ENCODE data around the gene DRD5.

The DRD5 gene

DNA sequence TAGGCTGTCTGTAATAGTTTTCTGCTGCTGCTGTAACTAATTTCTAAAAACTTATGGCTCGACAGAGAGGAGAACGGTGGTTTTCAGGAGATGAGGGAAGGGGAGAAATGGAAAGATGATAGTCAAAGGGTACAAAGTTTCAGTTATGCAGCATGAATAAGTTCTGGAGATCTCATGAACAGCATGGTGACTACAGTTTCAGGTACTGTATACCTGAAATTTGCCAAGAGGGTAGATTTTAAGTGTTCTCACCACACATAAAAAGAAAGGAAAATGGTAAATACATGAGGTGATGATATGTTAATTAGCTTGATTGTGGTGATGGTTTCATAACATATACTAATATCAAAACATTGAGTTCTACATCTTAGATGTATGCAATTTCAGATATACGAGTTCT, 34.9 kb downstream of the DRD5 start:
- DNase-seq (ENCODE audit: low read depth): no peak

DNA sequence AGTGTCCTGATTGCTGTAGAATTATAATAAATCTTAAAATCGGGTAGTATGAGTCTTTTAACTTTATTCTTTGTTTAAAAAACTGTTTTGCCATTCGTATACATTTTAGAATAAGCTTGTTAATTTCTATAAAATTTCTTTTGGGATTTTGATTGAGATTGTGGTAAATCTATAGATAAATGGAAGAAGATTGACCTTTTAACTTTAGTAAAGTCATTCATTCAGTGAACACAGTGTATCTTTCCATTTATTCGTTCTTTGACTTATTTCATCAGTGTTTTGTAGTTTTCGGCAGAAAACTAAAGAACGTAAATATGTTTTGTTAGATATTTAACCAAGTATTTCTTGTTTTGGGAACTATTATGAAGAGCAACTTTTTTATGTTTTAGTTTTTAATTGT, 38.9 kb downstream of the DRD5 start:
- DNase-seq (ENCODE audit: low read depth): no peak

DNA sequence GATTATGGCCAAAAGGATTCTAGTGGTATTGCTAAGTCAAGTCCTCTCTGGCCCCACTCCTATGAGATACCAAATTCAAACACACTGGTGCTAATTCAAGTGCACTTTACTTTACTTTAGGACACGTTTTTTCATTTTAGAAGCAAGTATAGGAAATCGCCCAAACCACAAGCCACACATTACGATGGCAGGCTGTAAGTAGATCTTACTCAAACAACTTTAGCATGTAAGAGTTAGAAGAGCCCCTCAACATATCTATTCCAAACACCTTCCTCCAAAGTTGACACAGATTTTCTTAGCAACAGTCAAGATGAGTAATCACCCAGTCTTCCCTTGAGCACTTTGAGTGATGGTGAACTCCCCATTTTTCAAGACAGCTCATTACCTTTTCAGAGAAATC, 43.6 kb downstream of the DRD5 start:
- no peak for DNase-seq (ENCODE audit: low read depth)

DNA sequence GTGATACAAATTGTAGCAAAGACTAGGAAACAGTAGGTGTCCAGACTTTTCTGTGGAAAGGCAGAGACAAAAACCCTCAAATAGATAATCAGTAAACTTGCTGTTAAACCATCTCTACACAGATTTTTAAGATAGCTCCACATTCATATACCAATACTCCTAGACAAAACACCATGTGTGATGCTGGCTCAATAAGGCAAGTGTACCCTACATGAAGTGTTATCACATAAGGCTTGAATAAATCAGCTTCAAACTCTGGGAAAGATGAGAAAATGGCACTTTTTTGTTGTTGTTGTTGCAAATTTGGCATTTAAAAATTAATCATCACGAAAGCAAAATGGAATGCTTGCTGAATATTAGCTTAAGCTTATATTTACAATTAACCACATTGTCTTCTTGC, 45.1 kb downstream of the DRD5 start:
- no peak for DNase-seq (ENCODE audit: low read depth)

DNA sequence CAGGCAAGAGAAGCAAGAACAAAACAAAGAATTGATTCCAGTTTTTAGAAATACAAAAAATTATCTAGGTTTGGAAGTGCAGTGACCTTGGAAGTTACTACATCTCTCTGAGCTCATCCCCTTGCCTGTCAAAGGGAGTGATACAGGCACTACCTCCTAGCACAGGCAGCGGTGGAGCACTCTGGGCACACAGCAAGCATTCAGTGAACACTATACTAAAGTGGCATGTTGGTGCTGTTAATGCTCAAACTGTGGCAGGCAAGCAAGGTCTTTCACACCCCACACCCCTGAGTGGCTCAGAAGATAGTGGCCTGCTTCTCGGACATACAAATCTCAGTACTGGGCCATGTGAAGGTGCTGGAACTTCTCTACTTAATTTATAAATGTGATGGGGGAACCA, 51.2 kb downstream of the DRD5 start:
- DNase-seq (ENCODE audit: low read depth): no peak

DNA sequence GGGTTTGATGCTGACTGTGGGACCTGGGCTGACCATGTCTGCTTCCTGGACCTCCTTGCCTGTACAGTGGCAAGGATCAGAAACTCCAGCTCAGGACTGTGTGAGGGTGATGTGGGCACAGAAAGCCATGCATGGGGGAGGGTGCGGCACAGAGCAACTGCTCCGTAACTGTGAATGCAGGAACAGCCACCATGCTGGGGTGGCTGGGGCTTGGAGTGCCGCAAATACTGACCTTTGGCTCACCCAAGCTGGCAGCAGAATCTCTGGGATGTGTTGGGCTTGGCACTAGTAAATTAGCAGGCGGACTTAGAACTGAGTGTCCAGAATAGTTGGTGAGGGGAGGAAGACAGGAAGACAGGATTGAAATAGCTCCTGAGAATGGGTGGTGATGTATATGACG, 52.0 kb downstream of the DRD5 start:
- no peak for DNase-seq (ENCODE audit: low read depth)
